ENCODE measurements around the gene UNC5A.

DNA sequence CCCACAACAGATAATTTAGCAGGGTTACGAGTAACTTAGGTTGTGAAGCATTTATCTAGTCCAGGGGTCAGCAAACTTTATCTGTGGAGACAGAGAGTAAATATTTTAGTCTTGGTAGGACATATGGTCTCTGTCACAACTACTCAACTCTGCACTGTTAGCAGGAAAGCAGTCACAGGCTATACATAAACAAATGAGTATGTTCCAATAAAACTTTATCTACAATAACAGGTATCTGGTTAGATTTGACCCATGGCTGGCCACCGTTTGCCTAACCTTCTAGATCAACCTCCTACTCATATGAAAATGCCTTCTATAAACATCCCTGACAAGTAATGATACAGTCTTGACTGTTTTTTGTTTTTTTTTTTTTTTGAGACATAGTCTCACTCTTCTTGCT lies 101.8 kb downstream of the UNC5A start:
- TF ChIP-seq RAD21 (IDR thresholded peaks at IDR 0.05; ENCODE audit: low read depth) (no peak), TCF12 (IDR thresholded peaks at IDR 0.05; ENCODE audit: low read depth) (no peak), NFIC (IDR thresholded peaks at IDR 0.05) (no peak), YY1 (IDR thresholded peaks at IDR 0.05; ENCODE audit: low read depth) (no peak)
- TF ChIP-seq, protein P1, sequence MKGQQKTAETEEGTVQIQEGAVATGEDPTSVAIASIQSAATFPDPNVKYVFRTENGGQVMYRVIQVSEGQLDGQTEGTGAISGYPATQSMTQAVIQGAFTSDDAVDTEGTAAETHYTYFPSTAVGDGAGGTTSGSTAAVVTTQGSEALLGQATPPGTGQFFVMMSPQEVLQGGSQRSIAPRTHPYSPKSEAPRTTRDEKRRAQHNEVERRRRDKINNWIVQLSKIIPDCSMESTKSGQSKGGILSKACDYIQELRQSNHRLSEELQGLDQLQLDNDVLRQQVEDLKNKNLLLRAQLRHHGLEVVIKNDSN (IDR thresholded peaks at IDR 0.05), result no peak
- TF ChIP-seq, protein P2, sequence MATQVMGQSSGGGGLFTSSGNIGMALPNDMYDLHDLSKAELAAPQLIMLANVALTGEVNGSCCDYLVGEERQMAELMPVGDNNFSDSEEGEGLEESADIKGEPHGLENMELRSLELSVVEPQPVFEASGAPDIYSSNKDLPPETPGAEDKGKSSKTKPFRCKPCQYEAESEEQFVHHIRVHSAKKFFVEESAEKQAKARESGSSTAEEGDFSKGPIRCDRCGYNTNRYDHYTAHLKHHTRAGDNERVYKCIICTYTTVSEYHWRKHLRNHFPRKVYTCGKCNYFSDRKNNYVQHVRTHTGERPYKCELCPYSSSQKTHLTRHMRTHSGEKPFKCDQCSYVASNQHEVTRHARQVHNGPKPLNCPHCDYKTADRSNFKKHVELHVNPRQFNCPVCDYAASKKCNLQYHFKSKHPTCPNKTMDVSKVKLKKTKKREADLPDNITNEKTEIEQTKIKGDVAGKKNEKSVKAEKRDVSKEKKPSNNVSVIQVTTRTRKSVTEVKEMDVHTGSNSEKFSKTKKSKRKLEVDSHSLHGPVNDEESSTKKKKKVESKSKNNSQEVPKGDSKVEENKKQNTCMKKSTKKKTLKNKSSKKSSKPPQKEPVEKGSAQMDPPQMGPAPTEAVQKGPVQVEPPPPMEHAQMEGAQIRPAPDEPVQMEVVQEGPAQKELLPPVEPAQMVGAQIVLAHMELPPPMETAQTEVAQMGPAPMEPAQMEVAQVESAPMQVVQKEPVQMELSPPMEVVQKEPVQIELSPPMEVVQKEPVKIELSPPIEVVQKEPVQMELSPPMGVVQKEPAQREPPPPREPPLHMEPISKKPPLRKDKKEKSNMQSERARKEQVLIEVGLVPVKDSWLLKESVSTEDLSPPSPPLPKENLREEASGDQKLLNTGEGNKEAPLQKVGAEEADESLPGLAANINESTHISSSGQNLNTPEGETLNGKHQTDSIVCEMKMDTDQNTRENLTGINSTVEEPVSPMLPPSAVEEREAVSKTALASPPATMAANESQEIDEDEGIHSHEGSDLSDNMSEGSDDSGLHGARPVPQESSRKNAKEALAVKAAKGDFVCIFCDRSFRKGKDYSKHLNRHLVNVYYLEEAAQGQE (IDR thresholded peaks at IDR 0.05; ENCODE audit: low read depth), result no peak

Data from Ishikawa (cell line).